HL-60 (cell line): ENCODE results near the gene SUCNR1.

Source experiments
- DNase-seq, 2 experiments: peaks; one replicate each; pipeline ENCODE4 v3.0.0-alpha.2; 2010 to 2020; ENCODE audit warnings: low read depth in 1 of 2, low spot score in 1 of 2
- H3K27ac ChIP-seq: fragments of 250-450 bp; sonication (Bioruptor Pico); replicated peaks from 2 replicates; pipeline ENCODE4 v1.5.1; 2020; ENCODE audit warnings: mild to moderate bottlenecking, moderate library complexity
- H3K27me3 ChIP-seq: fragments of 250-450 bp; sonication (Bioruptor Pico); 2 replicates; pipeline ENCODE4 v1.5.1; 2021; ENCODE audit warnings: mild to moderate bottlenecking, moderate library complexity; ENCODE audit not compliant: insufficient read depth, poor library complexity, severe bottlenecking
- H3K4me3 ChIP-seq: replicated peaks from 2 replicates; pipeline ENCODE4 v1.5.1; 2011; ENCODE audit warnings: mild to moderate bottlenecking, control low read depth, low read length; ENCODE audit not compliant: insufficient read depth
- GABPA ChIP-seq: IDR thresholded peaks from 2 replicates; pipeline ENCODE4 v1.6.1; 2012; ENCODE audit warnings: low read depth
- POLR2AphosphoS5 ChIP-seq: IDR thresholded peaks from 2 replicates; pipeline ENCODE4 v1.6.1; 2012; ENCODE audit warnings: low read depth
- SPI1 ChIP-seq: IDR thresholded peaks from 2 replicates; pipeline ENCODE4 v1.6.1; 2012; ENCODE audit warnings: low read depth, mild to moderate bottlenecking, borderline replicate concordance
- TF ChIP-seq, protein P1 (sequence below): IDR thresholded peaks from one replicate; pipeline ENCODE4 v1.5.1; 2011; ENCODE audit warnings: low read length, control low read depth, inconsistent platforms; ENCODE audit not compliant: insufficient read depth
- TF ChIP-seq, protein P2 (sequence below): IDR thresholded peaks from 2 replicates; pipeline ENCODE4 v1.6.1; 2012; ENCODE audit warnings: low read depth; ENCODE audit not compliant: insufficient replicate concordance

The SUCNR1 gene

DNA sequence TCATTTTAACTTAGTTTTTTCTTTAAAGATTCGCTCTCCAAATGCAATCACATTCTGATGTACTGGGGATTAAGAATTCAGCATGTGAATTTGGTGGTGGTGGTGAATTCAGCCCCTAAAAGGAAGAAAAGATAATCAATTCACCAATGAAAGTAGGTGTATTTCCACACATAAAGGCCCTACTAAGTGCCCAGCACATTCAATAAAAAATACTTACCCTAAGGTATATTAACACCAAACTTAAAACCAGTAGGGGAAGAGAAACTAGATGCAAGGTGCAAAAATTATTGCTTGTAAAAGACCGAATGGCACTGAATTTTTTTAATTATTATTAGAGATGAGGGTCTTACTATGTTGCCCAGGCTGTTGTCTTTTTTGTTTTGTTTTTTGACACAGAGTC, 16.8 kb upstream of the SUCNR1 start:
- H3K27ac ChIP-seq: no peak overlapping the region
- TF ChIP-seq, protein P1, sequence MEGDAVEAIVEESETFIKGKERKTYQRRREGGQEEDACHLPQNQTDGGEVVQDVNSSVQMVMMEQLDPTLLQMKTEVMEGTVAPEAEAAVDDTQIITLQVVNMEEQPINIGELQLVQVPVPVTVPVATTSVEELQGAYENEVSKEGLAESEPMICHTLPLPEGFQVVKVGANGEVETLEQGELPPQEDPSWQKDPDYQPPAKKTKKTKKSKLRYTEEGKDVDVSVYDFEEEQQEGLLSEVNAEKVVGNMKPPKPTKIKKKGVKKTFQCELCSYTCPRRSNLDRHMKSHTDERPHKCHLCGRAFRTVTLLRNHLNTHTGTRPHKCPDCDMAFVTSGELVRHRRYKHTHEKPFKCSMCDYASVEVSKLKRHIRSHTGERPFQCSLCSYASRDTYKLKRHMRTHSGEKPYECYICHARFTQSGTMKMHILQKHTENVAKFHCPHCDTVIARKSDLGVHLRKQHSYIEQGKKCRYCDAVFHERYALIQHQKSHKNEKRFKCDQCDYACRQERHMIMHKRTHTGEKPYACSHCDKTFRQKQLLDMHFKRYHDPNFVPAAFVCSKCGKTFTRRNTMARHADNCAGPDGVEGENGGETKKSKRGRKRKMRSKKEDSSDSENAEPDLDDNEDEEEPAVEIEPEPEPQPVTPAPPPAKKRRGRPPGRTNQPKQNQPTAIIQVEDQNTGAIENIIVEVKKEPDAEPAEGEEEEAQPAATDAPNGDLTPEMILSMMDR: no peak
- no peak for TF ChIP-seq POLR2AphosphoS5
- TF ChIP-seq GABPA: no peak
- no peak for TF ChIP-seq SPI1
- TF ChIP-seq, protein P2, sequence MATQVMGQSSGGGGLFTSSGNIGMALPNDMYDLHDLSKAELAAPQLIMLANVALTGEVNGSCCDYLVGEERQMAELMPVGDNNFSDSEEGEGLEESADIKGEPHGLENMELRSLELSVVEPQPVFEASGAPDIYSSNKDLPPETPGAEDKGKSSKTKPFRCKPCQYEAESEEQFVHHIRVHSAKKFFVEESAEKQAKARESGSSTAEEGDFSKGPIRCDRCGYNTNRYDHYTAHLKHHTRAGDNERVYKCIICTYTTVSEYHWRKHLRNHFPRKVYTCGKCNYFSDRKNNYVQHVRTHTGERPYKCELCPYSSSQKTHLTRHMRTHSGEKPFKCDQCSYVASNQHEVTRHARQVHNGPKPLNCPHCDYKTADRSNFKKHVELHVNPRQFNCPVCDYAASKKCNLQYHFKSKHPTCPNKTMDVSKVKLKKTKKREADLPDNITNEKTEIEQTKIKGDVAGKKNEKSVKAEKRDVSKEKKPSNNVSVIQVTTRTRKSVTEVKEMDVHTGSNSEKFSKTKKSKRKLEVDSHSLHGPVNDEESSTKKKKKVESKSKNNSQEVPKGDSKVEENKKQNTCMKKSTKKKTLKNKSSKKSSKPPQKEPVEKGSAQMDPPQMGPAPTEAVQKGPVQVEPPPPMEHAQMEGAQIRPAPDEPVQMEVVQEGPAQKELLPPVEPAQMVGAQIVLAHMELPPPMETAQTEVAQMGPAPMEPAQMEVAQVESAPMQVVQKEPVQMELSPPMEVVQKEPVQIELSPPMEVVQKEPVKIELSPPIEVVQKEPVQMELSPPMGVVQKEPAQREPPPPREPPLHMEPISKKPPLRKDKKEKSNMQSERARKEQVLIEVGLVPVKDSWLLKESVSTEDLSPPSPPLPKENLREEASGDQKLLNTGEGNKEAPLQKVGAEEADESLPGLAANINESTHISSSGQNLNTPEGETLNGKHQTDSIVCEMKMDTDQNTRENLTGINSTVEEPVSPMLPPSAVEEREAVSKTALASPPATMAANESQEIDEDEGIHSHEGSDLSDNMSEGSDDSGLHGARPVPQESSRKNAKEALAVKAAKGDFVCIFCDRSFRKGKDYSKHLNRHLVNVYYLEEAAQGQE: no peak

DNA sequence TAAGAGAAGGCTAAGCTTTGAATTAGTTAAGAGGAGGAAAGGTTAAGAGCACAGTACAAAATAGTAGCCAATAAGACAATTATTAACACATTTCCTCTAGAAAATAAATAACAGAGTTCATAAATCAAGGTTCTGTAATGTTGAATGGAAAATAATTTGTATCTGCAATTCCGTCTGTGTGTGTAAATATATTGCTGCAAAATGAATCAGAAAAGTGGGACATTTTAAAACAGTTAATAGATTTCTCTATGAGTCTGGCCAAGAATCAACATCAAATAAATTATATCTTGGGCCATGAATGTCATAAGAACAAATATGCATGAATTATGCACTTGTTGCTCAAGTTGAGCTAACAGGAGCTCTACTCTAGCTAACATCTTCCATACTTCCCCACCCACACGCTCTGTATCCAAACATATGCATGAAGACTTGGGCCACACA, 14.2 kb upstream of the SUCNR1 start:
- Histone ChIP-seq H3K4me3 (no peak overlapping the region), H3K27ac (no peak overlapping the region), H3K27me3 (no peaks in the 10 kb centered on the region)
- no peak for TF ChIP-seq SPI1
- TF ChIP-seq, protein P1: no peak
- TF ChIP-seq POLR2AphosphoS5: no peak
- TF ChIP-seq, protein P2: no peak
- no peak for TF ChIP-seq GABPA
- no peak for DNase-seq

More for the DNA sequence above, 16.8 kb upstream of the SUCNR1 start:
- no peak for DNase-seq
- no peak overlapping the region for H3K4me3 ChIP-seq
- H3K27me3 ChIP-seq: no peaks in the 10 kb centered on the region

DNA sequence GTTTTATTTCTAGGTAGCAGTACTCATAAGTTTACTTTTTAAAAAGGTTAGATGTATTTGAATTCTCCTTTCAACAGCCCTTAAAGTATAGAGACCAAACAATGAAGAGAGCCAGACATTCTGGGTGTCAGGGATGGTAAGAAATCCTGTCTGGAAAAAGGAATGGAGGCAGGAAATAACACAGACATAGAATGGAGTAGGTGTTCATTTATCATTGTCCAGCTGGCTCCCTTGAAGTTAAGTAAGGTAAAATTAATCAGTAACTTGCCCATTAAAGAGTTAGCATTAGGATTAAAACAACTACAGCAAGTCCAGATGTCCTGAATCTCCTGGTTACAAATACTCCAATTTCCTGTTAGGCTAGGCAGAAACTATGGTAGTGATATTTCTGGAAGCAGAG, 13.5 kb upstream of the SUCNR1 start:
- Histone ChIP-seq H3K4me3 (no peak overlapping the region), H3K27me3 (no peaks in the 10 kb centered on the region), H3K27ac (no peak overlapping the region)
- DNase-seq: no peak
- no peak for TF ChIP-seq SPI1
- TF ChIP-seq POLR2AphosphoS5: no peak
- TF ChIP-seq, protein P2: no peak
- no peak for TF ChIP-seq GABPA
- TF ChIP-seq, protein P1: no peak
